GM21526 (cell line): ENCODE data around the gene ZFAND4.
"Not testable (repeated sequence)": the region's sequence is repeated elsewhere in the genome, so short reads cannot be mapped to it uniquely, and the experiment has no call there.

Experiments used
- ATAC-seq: cut with Tn5 transposase; IDR thresholded peaks from one replicate; pipeline ENCODE4 v1.9.1; 2021; ENCODE audit warnings: moderate library complexity; ENCODE audit not compliant: unreplicated experiment, low FRiP score

The ZFAND4 gene

GRCh38 chr10:45644527-45644926 lies 28.0 kb downstream of the ZFAND4 start:
- ATAC-seq = no peak

GRCh38 chr10:45640941-45641340 lies 31.6 kb downstream of the ZFAND4 start:
- ATAC-seq = no peak

- ATAC-seq = no peak
These were observed 32.5 kb downstream of the ZFAND4 start for GRCh38 chr10:45640049-45640448.

DNA sequence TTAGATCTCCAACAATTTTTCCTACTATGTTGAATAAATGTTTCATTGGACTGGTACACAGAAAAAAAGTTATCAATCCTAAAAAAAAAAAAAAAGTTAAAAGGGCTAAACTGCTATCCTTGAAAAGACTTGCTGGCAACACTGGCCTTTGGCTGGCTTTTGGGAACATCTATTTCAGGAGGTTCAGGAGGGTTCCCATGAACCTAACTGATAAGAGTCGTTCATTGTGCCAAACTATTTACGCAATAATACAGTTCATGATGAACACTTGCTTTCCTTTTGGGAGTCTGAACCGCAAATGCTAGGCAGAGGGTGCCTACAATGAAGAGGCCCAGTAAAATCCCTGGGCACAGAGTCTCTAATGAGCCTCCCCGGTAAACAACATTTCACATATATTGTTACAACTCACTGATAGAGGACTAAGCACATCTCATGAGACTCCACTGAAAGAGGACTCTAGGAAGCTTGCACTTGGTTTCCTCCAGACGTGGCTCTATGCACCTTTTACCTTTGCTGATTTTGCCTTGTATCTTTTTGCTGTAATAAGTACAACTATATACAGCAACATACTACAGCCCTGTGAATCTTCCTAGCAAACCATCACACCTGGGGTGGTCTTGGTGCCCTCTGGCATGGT lies 45.0 kb downstream of the ZFAND4 start:
- ATAC-seq = no peak

DNA sequence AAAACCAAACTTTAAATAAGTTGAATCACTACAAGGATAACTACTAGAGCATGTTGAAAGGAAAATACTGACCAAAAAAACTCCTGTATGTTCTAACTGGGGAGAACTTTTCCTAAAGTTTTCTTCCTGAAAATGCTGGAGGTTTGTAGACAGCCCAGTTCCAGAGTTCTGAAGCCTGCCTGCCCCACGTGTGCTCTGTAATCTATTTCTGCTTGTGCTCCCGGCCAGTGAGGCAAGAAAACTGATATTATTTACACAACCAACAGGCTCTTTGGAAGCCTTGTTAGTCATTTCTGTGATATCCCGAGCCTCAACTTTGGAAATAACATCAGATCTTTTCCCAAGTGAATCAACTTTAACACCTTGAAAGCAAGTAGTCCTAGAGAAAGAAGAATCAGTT lies 46.7 kb downstream of the ZFAND4 start:
- no peak for ATAC-seq

DNA sequence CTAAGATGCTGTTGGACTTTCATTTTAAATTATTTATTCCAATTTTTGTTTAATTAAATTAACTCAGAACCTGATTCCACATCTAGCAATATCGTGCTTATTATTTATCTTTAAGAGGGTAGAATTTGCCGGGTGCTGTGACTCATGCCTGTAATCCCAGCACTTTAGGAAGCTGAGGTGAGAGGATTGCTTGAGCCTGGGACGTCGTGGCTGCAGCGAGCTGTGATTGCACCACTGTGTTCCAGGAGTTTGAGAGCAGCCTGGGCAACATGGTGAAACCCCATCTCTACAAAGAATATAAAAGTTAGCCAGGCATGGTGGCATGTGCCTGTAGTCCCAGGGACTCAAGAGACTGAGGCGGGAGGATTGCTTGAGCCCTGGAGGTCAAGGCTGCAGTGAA lies 47.8 kb downstream of the ZFAND4 start:
- no peak for ATAC-seq

GRCh38 chr10:45614869-45615268 lies 57.7 kb downstream of the ZFAND4 start:
- ATAC-seq = no peak

GRCh38 chr10:45612741-45613140 lies 59.8 kb downstream of the ZFAND4 start:
- ATAC-seq = no peak

- no peak for ATAC-seq
These were observed 64.5 kb downstream of the ZFAND4 start for GRCh38 chr10:45608052-45608451.

- no peak for ATAC-seq
These were observed 65.3 kb downstream of the ZFAND4 start for GRCh38 chr10:45607276-45607675.

DNA sequence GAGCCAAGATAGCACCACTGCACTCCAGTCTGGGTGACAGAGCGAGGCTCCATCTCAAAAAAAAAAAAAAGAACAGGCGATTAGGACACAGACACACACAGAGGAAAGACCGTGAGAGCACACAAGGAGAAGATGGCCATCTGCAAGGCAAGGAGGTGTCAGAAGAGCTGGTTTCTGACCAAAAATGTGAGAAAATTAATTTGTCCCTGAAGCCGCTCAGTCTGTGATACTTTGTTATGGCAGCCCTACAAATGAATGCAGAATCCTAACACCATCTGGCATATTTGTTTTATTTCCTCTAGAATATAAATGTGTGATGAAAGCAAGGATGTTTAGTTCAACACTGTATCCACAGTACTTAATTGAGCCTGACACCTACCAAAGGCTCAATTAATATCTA lies 69.7 kb downstream of the ZFAND4 start:
- no peak for ATAC-seq

DNA sequence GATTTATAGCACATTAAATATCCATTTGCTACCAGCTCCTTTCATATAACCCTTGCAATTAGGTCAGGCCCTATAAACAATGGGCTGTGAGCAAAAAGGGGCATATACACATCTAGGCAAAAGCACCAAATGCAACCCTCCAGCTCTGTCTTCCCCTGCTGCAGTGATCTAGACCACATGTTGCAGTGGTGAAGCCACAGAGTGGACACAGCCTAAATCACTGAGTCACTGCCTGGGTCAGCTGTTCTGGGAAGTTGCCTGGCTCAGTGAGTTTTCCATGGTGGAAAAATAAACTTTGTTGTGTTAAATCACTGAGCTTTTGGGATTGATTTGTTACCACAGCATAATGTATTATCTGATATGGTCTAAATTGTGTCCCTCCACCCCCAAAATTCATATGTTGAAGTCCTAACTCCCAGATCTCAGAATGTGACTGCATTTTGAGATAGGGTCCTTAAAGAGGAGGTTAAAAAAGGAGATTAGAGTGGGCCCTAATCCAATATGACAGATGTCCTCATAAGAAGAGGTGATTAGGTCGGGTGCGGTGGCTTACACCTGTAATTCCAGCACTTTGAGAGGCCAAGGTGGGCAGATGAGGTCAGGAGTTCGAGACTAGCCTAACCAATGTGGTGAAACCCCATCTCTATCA lies 70.4 kb downstream of the ZFAND4 start:
- ATAC-seq = no peak

DNA sequence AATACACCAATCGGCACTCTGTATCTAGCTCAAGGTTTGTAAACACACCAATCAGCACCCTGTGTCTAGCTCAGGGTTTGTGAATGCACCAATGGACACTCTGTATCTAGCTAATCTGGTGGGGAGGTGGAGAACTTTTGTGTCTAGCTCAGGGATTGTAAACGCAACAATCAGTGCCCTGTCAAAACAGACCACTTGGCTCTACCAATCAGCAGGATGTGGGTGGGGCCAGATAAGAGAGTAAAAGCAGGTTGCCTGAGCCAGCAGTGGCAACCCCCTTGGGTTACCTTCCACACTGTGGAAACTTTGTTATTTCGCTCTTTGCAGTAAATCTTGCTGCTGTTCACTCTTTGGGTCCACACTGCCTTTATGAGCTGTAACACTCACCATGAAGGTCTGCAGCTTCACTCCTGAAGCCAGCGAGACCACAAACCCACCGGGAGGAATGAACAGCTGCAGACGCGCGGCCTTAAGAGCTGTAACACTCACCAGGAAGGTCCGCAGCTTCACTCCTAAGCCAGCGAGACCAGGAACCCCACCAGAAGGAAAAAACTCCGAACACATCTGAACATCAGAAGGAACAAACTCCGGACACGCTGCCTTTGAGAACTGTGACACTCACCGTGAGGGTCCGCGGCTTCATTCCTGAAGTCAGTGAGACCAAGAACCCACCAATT lies 71.2 kb downstream of the ZFAND4 start:
- not testable (repeated sequence) for ATAC-seq

DNA sequence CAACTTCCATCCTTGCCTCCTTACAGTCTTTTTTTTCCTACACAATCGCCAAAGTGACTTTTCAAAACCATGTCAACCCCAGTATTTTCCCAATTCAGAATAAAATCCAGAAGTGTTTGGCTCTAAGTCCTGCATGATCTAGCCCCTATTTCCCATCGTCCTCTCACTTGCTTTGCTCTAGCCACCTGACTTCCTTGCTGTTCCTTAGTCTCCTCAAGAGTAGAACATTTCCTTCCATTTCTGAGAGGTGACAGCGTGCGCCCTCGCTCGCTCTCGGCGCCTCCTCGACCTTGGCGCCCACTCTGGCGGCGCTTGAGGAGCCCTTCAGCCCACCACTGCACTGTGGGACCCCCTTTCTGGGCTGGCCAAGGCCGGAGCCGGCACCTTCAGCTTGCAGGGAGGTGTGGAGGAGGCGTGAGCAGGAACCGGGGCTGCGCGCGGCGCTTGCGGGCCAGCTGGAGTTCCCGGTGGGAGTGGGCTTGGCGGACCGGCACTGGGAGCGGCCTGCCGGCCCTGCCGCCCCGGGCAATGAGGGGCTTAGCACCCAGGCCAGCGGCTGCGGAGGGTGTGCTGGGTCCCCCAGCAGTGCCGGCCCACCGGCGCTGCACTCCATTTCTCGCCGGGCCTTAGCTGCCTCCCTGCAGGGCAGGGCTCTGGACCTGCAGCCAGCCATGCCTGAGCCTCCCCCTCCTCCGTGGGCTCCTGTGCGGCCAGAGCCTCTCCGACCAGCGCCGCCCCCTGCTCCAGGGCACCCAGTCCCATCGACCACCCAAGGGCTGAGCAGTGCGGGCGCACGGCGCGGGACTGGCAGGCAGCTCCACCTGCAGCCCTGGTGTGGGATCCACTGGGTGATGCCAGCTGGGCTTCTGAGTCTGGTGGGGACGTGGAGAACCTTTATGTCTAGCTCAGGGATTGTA lies 72.0 kb downstream of the ZFAND4 start:
- ATAC-seq = not testable (repeated sequence)

- no peak for ATAC-seq
These were observed 72.9 kb downstream of the ZFAND4 start for GRCh38 chr10:45599646-45600045.

DNA sequence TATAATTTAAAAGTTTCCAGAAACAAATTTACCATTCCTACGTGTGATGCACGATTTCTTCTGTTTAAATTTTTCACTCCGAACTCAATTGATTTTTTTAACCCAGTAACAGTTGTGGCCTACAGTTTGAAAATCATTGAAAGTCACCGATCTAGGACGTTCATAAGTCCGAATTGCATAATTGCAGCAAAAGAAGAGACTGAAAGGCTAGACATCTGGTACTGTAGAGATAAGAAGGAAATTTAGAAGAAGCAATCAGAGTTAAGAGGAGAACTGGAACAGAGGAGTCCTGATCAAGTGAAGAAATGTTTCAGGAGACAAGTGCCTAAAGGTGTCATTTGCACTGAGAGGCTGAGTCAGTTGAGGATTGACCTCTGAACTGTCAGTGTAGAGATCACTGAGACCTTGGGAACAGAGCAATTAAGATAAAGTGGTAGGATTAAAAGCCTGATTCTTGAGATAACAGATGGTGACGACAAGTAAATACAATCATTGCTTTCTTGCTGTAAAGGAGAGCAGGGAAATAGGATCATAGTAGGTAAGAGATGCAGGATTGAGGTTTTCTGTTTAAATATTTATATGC lies 73.5 kb downstream of the ZFAND4 start:
- ATAC-seq = no peak

DNA sequence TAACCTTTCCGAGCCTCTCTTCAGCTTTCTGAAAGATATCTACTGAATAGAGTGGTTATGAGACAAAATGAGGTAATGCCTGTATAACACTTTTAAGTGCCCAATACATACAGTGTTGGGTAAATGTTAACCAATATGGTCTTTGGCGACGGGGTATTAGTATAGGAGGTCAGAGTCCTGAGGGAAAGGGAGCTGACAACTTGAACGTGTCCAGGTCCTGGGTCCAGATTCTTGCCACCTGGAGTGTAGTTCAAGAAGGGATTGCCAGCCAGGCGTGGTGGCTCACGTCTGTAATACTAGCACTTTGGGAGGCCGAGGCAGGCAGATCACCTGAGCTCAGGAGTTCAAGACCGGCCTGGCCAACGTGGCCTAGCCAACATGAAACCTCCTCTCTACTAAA lies 76.0 kb downstream of the ZFAND4 start:
- no peak for ATAC-seq

DNA sequence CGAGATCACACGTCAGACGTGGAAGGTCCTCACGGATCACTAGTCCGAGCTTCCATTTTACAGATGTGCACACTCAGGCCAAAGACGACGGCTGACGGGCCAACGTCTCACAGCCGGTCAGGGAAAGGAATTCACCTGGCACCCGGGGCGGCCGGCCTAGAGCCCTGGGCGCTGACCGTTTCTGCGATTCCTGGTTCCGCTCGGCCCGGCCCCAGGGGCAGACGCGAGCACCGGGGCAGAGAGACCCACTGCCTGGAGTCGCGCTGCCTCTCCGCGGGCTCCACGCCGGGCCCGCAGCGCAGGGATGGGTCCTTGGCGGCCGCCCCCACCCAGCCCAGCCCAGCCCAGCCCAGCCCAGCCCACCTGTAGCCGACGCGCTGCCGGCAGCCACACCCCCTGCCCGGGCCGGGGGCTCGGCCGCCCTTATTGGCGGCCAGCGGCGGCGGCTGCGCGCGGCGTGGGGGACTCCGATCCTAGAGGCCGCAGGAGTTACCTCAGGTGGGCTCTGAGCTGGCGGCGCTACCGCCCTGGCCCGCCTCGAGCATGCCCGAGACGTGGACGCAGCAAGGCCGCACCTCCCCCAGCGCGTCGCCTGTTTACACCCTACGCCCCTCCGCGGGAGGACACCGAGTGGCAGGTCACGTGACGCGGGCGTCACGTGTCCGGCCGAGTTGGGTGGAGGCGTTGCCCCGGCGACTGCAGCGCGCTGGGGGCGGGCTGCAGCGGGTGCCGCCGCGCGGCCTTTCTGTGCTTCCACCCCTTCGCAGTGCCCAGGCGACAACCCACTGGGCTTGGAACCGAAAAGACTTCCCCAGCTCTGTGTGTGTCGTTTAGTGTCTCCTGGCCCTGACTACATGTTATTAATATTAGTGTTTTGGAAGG lies 78.1 kb downstream of the ZFAND4 start:
- ATAC-seq = peak; percentile 90

DNA sequence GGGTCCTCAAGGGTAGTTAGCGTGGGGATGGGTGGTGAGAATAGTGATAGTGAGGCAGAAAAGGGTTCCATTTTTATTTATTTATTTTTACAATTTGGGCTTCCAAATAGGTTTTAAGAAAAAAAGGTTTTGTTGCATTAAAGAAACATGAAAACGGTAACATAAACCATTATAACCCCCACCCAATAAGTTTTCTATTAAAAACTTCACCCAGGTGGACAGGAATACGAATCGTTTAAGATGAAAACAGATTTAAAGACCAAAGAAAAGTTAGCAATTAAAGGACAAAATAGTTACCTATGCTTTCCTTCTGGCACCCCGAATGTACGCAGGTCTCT lies 78.7 kb downstream of the ZFAND4 start:
- no peak for ATAC-seq

DNA sequence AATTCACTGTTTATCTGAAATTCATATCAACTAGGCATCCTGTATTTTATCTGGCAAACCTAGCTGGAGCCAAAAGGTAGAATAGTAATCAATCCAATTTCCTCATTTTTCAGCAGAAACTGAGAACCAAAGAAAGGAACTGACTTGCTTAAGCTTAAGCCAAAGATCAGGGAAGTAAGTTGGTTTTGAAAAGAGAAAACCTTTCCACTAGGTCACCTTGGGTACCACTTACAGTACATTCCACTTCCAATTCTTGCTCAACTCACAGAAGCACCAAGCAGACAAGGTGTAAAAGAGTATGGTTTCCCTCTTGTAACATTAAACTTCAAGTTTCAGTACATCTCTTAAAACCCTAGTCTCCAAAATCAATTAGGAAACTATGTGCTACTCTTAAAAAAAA lies 79.6 kb downstream of the ZFAND4 start:
- no peak for ATAC-seq
